ENCODE results near the gene SHISA5. TPM values are rescaled to one million over a fixed set of nuclear protein-coding genes. Genes with fewer than 3 reads are reported as not detected.
"Not testable (repeated sequence)": the region's sequence is repeated elsewhere in the genome, so short reads cannot be mapped to it uniquely, and the experiment has no call there.

SHISA5 gene
- total RNA-seq, 2 donors from 2014 or later, result 148 to 188 TPM

DNA sequence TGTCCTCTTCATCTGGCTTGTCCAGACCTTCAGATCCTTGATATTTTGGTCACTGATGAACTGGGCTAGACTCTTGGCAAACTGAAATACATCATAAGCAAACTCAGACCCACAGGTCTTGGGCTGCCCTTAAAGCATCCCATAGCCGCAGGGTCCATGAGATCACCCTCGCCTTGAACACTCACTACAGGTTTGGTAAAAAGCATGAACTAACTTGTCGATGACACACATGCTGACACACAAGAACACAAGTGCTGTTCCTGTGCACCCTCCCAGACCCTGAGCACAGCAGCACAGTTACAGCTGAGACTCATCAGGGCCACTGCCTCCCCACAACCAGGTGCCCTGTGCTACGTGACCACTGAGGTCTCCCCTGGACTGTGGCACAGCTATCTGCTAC, 31.6 kb upstream of the SHISA5 start:
- Mint-ChIP-seq H3K27ac (no peak overlapping the region), H3K27me3 (no peaks in the 10 kb centered on the region), H3K36me3 (ENCODE audit: low read depth) (no peaks in the 10 kb centered on the region), H3K4me3 (no peak overlapping the region), H3K4me1 (peaks cover 6% of the 10 kb centered on the region)
- no peaks in the 10 kb centered on the region for H3K9me3 ChIP-seq (ENCODE audit: control insufficient read depth, low read length, poor library complexity, severe bottlenecking)
- ATAC-seq (no peak), DNase-seq (no peak)

DNA sequence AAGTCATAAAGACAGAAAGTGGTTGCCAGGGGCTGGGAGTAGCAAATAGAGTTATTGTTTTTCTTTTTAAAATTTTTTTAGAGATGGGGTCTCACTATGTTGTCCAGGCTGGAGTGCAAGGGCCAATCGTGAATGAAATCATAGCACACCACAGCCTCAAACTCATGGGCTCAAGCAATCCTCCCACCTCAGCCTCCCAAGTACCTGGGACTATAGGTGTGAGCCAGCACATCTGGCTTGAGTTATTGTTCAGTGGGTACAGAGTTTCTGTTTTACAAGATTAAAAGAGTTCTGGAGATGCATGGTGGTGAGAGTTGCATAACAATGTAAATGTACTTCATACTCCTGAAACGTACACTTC, 29.0 kb upstream of the SHISA5 start:
- ATAC-seq (no peak), DNase-seq (no peak)
- Mint-ChIP-seq H3K27ac (no peak overlapping the region), H3K4me3 (no peak overlapping the region), H3K27me3 (no peaks in the 10 kb centered on the region), H3K4me1 (peaks cover 3% of the 10 kb centered on the region), H3K36me3 (ENCODE audit: low read depth) (peaks cover 2% of the 10 kb centered on the region)
- no peaks in the 10 kb centered on the region for H3K9me3 ChIP-seq (ENCODE audit: control insufficient read depth, low read length, poor library complexity, severe bottlenecking)

DNA sequence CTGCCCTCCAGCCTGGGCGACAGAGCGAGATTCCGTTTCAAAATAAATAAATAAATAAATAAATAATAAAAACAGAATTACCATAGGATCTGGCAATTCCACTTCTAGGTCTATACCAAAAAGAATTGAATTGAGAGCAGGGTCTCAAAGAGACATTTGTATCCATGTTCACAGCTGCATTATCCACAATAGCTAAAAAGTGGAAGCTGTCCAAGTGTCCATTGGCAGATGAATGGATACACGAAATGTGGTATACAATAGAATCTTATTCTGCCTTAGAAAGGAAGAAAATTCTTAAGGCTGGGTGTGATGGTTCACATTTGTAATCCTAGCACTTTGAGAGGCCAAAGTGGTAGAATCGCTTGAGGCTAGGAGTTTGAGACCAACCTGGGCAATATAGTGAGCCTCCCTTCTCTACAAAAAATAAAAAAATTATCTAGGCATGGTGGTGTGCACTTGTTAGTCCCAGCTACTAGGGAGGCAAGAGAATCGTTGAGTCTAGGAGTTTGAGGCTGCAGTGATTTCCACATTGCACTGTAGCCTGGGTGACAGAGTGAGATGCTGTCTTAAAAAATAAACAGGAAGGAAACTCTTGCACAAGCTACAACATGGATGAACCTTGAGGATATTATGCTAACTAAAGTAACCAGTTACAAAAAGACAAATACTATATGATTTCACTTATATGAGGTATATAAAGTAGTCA, 28.4 kb upstream of the SHISA5 start:
- H3K4me3 Mint-ChIP-seq, result no peak overlapping the region
- H3K27me3 Mint-ChIP-seq, result no peaks in the 10 kb centered on the region
- no peak for ATAC-seq
- H3K27ac Mint-ChIP-seq, result no peak overlapping the region
- H3K36me3 Mint-ChIP-seq (ENCODE audit: low read depth), result peaks cover 2% of the 10 kb centered on the region
- H3K4me1 Mint-ChIP-seq, result peaks cover 3% of the 10 kb centered on the region
- DNase-seq, result no peak
- no peaks in the 10 kb centered on the region for H3K9me3 ChIP-seq (ENCODE audit: control insufficient read depth, low read length, poor library complexity, severe bottlenecking)

DNA sequence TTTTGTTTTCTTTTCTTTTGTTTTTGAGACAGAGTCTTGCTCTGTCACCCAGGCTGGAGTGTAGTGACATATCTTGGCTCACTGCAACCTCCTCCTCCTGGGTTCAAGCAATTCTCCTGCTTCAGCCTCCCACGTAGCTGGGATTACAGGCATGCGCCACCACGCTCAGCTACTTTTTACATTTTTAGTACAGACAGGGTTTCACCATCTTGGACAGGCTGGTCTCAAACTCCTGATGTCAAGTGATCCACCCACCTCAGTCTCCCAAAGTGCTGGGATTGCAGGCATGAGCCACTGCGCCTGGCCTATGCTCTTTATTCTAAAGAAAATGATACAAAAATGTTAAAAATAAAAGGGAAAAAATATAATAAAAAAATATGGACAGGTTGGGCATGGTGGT, 26.7 kb upstream of the SHISA5 start:
- not testable (repeated sequence) for DNase-seq; H3K4me1 Mint-ChIP-seq; H3K4me3 Mint-ChIP-seq; H3K9me3 ChIP-seq (ENCODE audit: control insufficient read depth, low read length, poor library complexity, severe bottlenecking); H3K27ac Mint-ChIP-seq; H3K27me3 Mint-ChIP-seq; ATAC-seq; H3K36me3 Mint-ChIP-seq (ENCODE audit: low read depth)

DNA sequence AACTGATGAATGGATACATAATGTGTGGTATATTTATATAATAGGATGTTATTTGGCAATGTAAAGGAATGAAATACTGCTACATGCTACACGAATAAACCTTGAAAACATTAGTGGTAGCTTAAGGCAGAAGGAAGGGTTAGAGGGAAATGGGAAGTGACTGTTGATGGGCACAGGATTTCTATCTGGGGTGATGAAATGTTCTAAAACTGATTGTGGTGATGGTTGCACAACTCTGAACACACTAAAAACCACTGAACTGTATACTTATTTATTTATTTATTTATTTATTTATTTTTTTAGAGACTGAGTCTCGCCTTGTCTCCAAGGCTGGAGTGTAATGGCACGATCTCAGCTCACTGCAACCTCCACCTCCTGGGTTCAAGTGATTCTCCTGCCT, 24.8 kb upstream of the SHISA5 start:
- no peaks in the 10 kb centered on the region for H3K9me3 ChIP-seq (ENCODE audit: control insufficient read depth, low read length, poor library complexity, severe bottlenecking)
- DNase-seq (no peak), ATAC-seq (no peak)
- Mint-ChIP-seq H3K4me3 (no peak overlapping the region), H3K27me3 (no peaks in the 10 kb centered on the region), H3K4me1 (peaks cover 4% of the 10 kb centered on the region), H3K27ac (no peak overlapping the region), H3K36me3 (ENCODE audit: low read depth) (peaks cover 2% of the 10 kb centered on the region)

DNA sequence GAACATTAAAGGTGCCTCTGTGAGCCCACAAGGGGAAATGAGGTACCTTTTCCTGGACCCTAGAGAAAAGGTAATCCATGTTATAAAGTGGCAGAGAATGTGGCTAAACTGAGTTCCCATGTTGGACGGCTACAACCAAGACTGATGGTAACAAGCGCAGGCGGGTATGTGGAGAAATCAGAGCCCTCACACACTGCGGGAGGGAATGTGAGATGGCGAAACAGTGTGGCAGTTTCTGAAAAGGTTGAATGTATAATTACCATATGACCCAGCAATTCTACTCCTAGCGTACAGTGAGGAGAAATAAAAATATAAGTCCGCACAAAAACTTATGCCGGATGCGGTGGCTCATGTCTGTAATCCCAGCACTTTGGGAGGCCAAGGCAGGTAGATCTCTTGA, 24.1 kb upstream of the SHISA5 start:
- Mint-ChIP-seq H3K36me3 (ENCODE audit: low read depth) (peaks cover 2% of the 10 kb centered on the region), H3K27me3 (no peaks in the 10 kb centered on the region), H3K27ac (no peak overlapping the region), H3K4me3 (no peak overlapping the region), H3K4me1 (peaks cover 4% of the 10 kb centered on the region)
- no peaks in the 10 kb centered on the region for H3K9me3 ChIP-seq (ENCODE audit: control insufficient read depth, low read length, poor library complexity, severe bottlenecking)
- DNase-seq (no peak), ATAC-seq (no peak)

DNA sequence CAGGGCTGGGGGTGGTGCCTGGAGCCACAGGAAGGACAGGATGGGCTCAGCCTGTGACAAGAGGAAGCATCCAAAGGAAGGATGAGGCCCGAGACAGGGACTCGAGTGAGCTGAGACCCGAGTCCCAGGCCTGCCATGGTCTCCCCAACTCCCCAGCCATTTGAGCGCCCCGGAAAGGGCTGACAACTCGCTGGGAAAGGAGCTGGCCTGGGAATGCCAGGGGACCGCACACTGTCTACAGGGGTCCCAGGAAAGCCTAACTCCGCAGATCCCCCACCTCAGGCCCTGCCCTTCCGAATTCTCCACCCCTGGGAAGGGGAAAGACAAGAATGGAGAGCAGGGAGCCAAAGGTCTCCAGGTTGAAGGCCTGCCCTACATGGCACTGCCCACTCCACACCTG, 21.0 kb upstream of the SHISA5 start:
- DNase-seq (no peak), ATAC-seq (no peak)
- Mint-ChIP-seq H3K27ac (no peak overlapping the region), H3K27me3 (no peaks in the 10 kb centered on the region), H3K36me3 (ENCODE audit: low read depth) (peaks cover 2% of the 10 kb centered on the region), H3K4me3 (no peak overlapping the region), H3K4me1 (peaks cover 5% of the 10 kb centered on the region)
- no peaks in the 10 kb centered on the region for H3K9me3 ChIP-seq (ENCODE audit: control insufficient read depth, low read length, poor library complexity, severe bottlenecking)

DNA sequence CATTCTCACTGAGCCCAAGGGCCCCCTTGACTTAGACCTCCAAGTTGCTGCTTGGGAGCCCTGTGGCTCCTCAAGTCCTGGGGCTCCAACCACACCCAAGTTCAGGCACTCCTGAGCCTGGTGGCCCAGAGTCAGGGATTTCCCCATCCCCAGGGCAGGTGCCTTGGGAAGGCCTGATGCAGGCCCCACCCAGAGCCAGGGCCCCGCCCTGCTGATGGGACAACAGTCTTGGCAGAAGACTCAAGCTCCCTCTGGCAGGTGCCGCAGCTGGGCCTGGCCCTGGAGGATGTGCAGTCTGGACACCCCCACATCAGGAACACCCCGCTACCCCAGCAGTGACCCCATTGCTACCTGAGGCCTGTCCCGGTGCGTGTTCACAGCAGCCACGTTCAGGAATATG, 17.7 kb upstream of the SHISA5 start:
- H3K9me3 ChIP-seq (ENCODE audit: control insufficient read depth, low read length, poor library complexity, severe bottlenecking), result no peaks in the 10 kb centered on the region
- no peak overlapping the region for H3K4me3 Mint-ChIP-seq

DNA sequence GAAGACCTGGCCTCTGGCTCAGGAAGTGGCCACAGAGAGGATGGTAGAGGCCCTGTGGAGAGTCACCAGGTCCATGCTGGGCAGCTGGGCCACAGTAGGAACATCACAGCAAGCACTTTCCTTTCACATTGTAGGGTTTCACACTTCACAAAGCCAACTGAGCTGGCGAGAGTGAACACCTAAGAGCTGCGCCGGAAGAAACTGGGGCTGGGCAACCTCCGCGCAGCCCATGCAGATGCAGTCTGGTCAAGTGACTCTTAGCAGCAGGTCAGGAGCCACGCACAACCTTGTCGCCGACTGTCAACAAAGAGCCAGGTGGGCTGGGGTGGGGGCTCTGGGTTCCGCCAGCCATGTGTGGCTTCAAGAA, 15.3 kb upstream of the SHISA5 start:
- H3K4me3 Mint-ChIP-seq, result no peak overlapping the region
- H3K4me1 Mint-ChIP-seq, result peaks cover 44% of the 10 kb centered on the region

More for the DNA sequence above, 17.7 kb upstream of the SHISA5 start:
- peaks cover 30% of the 10 kb centered on the region for H3K4me1 Mint-ChIP-seq
- no peaks in the 10 kb centered on the region for H3K36me3 Mint-ChIP-seq (ENCODE audit: low read depth)
- no peaks in the 10 kb centered on the region for H3K27me3 Mint-ChIP-seq
- DNase-seq (no peak), ATAC-seq (no peak)
- no peak overlapping the region for H3K27ac Mint-ChIP-seq

DNA sequence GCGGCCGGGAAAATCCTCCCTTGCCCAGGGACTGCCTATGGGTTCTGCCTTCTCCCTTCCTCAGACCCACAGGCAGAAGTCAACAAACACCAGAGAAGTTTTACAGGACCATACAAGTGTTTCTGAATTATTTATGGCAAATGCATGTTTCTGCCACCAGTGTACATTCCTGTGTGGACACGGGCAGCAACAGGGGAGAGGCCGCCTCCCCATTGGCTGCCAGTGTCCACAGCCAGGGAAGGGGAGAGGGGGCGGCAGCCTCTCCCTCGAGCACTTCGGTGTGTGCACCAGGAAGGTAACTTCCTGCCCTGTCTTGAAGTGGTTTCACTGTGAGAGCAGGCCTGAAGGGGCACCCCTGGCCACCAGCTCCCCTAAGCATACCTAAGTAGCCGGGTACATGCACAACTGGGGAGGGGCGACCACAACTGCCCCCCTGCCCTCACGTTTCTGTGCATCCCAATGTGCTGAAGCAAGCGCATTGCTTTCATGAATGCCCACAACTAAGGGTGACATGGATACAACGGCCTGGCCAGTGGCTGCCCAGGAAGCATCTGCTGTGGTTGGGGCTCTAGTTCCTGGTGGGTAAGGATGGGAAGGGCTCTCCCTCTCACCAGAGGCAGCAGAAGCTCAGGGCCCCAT, 14.8 kb upstream of the SHISA5 start:
- H3K4me3 Mint-ChIP-seq, result no peak overlapping the region
- peak overlapping the region; percentile 66 for H3K27ac Mint-ChIP-seq
- no peaks in the 10 kb centered on the region for H3K9me3 ChIP-seq (ENCODE audit: control insufficient read depth, low read length, poor library complexity, severe bottlenecking)
- peak; percentile 59 for ATAC-seq
- H3K27me3 Mint-ChIP-seq, result no peaks in the 10 kb centered on the region
- peaks cover 49% of the 10 kb centered on the region for H3K4me1 Mint-ChIP-seq
- DNase-seq, result no peak
- no peaks in the 10 kb centered on the region for H3K36me3 Mint-ChIP-seq (ENCODE audit: low read depth)

More for the DNA sequence above, 15.3 kb upstream of the SHISA5 start:
- Mint-ChIP-seq H3K36me3 (ENCODE audit: low read depth) (no peaks in the 10 kb centered on the region), H3K27me3 (no peaks in the 10 kb centered on the region), H3K27ac (peak overlapping the region; percentile 32)
- ATAC-seq, result no peak
- DNase-seq, result no peak
- H3K9me3 ChIP-seq (ENCODE audit: control insufficient read depth, low read length, poor library complexity, severe bottlenecking), result no peaks in the 10 kb centered on the region

DNA sequence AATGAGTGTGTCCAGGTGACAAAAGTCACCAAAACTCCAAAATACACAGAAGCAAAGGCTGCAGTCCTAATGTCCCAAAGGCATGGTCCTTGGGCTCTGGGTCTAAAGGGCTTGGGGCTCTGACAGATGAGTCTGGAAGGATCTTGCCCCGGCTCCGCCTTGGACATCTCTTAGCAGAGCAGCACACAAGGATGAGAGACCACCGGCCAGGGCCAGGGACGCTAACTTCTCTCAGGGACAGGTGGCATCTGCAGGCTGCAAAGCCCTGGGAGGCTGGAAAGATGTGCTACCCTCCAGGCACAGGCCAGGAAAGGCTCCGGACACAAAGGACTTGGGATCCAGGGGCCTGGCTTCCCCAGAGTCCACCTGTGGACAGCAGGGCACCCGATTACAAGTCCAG, 14.1 kb upstream of the SHISA5 start:
- no peaks in the 10 kb centered on the region for H3K9me3 ChIP-seq (ENCODE audit: control insufficient read depth, low read length, poor library complexity, severe bottlenecking)
- H3K4me3 Mint-ChIP-seq, result no peak overlapping the region
- H3K27ac Mint-ChIP-seq, result peak overlapping the region; percentile 66
- no peaks in the 10 kb centered on the region for H3K27me3 Mint-ChIP-seq
- no peak for DNase-seq
- no peak for ATAC-seq
- H3K36me3 Mint-ChIP-seq (ENCODE audit: low read depth), result no peaks in the 10 kb centered on the region
- H3K4me1 Mint-ChIP-seq, result peaks cover 50% of the 10 kb centered on the region

DNA sequence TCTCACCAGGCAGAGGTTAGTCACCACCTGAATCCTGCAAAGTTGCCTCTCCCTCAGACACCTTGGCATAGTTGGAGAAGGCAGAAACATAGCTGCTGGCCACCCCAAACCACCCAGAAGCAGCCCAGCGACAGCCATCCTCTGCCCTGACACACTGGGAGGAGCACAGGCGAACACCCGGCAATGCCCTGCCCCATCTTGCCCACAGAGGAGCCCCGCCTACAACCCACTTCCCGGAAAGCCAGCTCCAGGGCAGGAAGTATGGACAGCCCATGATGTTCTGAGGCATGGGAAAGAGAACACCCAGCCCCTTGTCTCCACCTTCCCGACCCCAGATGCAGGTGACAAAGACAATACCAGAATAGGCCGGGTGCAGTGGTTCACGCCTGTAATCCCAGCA, 12.6 kb upstream of the SHISA5 start:
- Mint-ChIP-seq H3K4me3 (peak overlapping the region; percentile 50), H3K4me1 (peaks cover 57% of the 10 kb centered on the region), H3K27me3 (no peaks in the 10 kb centered on the region), H3K27ac (peak overlapping the region; percentile 29), H3K36me3 (ENCODE audit: low read depth) (no peaks in the 10 kb centered on the region)
- H3K9me3 ChIP-seq (ENCODE audit: control insufficient read depth, low read length, poor library complexity, severe bottlenecking), result no peaks in the 10 kb centered on the region
- peak; percentile 35 for ATAC-seq
- DNase-seq, result no peak

DNA sequence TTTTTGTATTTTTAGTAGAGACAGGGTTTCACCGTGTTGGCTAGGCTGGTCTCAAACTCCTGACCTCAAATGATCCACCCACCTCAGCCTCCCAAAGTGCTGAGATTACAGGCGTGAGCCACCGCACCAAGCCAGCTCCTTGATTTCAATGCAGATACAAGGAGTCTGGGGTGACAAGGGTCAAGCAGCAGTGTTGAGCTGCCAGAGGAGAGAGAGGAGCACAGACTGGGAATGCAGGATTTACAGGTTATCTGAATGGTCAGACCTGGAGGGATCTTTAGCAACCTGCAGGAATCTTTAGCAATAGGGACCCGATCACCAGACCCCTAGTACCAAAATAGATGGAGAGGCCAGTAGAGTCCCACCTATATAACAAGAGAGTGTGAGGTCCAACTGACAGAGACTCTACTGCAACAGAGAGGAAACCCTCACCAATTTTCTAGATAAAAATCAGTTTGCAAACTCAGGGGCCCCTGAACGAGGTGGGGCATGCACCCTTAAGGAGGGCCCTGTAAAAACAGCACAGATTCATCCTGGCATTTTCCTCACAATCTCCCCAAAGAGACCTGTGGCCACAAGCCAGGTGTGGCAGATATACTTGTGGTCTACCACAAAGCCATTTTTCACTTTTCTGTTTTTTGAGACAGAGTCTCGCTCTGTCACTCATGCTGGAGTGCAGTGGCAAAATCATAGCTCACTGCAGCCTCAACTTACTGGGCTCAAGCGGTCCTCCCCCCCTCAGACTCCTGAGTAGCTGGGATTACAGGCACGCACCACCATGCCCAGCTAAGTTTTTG, 10.7 kb upstream of the SHISA5 start:
- no peaks in the 10 kb centered on the region for H3K9me3 ChIP-seq (ENCODE audit: control insufficient read depth, low read length, poor library complexity, severe bottlenecking)
- peaks cover 59% of the 10 kb centered on the region for H3K4me1 Mint-ChIP-seq
- H3K27me3 Mint-ChIP-seq, result no peaks in the 10 kb centered on the region
- H3K36me3 Mint-ChIP-seq (ENCODE audit: low read depth), result no peaks in the 10 kb centered on the region
- H3K27ac Mint-ChIP-seq, result peak overlapping the region; percentile 19
- peak overlapping the region; percentile 76 for H3K4me3 Mint-ChIP-seq
- ATAC-seq (peak; percentile 77), DNase-seq (no peak)
